ENCODE data around the gene IRF7.
A peak's percentile ranks its signal among the peaks of the same experiment; 100 is the strongest.

The IRF7 gene

GRCh38 chr11:607971-608659 lies 7.6 kb downstream of the IRF7 start:
- no peak for DNase-seq (ENCODE audit: low read depth)

- no peak for DNase-seq (ENCODE audit: low read depth)
Observed at GRCh38 chr11:607020-607780, 8.6 kb downstream of the IRF7 start.

GRCh38 chr11:606245-606644 lies 9.5 kb downstream of the IRF7 start:
- no peak for DNase-seq (ENCODE audit: low read depth)

- DNase-seq (ENCODE audit: low read depth), result no peak
Observed at GRCh38 chr11:605286-606129, 10.2 kb downstream of the IRF7 start.

- no peak for DNase-seq (ENCODE audit: low read depth)
Observed at GRCh38 chr11:603154-603553, 12.6 kb downstream of the IRF7 start.

GRCh38 chr11:601573-602245 lies 14.0 kb downstream of the IRF7 start:
- no peak for DNase-seq (ENCODE audit: low read depth)

- no peak for DNase-seq (ENCODE audit: low read depth)
Observed at GRCh38 chr11:598005-598680, 17.6 kb downstream of the IRF7 start.

GRCh38 chr11:597166-597725 lies 18.5 kb downstream of the IRF7 start:
- DNase-seq (ENCODE audit: low read depth), result no peak

GRCh38 chr11:596374-596773 lies 19.4 kb downstream of the IRF7 start:
- DNase-seq (ENCODE audit: low read depth), result no peak

GRCh38 chr11:595400-595799 lies 20.4 kb downstream of the IRF7 start:
- no peak for DNase-seq (ENCODE audit: low read depth)

GRCh38 chr11:593347-593746 lies 22.4 kb downstream of the IRF7 start:
- no peak for DNase-seq (ENCODE audit: low read depth)

- DNase-seq (ENCODE audit: low read depth), result no peak
Observed at GRCh38 chr11:592918-593317, 22.8 kb downstream of the IRF7 start.

GRCh38 chr11:592501-592900 lies 23.2 kb downstream of the IRF7 start:
- no peak for DNase-seq (ENCODE audit: low read depth)

- no peak for DNase-seq (ENCODE audit: low read depth)
Observed at GRCh38 chr11:590997-591396, 24.8 kb downstream of the IRF7 start.

- DNase-seq (ENCODE audit: low read depth), result no peak
Observed at GRCh38 chr11:589798-590197, 26.0 kb downstream of the IRF7 start.

- peak; percentile 76 for DNase-seq (ENCODE audit: low read depth)
Observed at GRCh38 chr11:587978-588380, 27.8 kb downstream of the IRF7 start.

- no peak for DNase-seq (ENCODE audit: low read depth)
Observed at GRCh38 chr11:587546-587945, 28.2 kb downstream of the IRF7 start.

GRCh38 chr11:586376-587316 lies 29.1 kb downstream of the IRF7 start:
- no peak for DNase-seq (ENCODE audit: low read depth)

GRCh38 chr11:584287-584686 lies 31.5 kb downstream of the IRF7 start:
- DNase-seq (ENCODE audit: low read depth), result no peak

- no peak for DNase-seq (ENCODE audit: low read depth)
Observed at GRCh38 chr11:581752-582151, 34.0 kb downstream of the IRF7 start.
